ENCODE measurements around the gene RGS5. TPM values are rescaled to one million over a fixed set of nuclear protein-coding genes. Genes with fewer than 3 reads are reported as not detected.

The RGS5 gene
- total and polyA plus RNA-seq, 2 experiments from 2014 or later: 23.4 to 48.3 TPM

- TF ChIP-seq, protein P1, sequence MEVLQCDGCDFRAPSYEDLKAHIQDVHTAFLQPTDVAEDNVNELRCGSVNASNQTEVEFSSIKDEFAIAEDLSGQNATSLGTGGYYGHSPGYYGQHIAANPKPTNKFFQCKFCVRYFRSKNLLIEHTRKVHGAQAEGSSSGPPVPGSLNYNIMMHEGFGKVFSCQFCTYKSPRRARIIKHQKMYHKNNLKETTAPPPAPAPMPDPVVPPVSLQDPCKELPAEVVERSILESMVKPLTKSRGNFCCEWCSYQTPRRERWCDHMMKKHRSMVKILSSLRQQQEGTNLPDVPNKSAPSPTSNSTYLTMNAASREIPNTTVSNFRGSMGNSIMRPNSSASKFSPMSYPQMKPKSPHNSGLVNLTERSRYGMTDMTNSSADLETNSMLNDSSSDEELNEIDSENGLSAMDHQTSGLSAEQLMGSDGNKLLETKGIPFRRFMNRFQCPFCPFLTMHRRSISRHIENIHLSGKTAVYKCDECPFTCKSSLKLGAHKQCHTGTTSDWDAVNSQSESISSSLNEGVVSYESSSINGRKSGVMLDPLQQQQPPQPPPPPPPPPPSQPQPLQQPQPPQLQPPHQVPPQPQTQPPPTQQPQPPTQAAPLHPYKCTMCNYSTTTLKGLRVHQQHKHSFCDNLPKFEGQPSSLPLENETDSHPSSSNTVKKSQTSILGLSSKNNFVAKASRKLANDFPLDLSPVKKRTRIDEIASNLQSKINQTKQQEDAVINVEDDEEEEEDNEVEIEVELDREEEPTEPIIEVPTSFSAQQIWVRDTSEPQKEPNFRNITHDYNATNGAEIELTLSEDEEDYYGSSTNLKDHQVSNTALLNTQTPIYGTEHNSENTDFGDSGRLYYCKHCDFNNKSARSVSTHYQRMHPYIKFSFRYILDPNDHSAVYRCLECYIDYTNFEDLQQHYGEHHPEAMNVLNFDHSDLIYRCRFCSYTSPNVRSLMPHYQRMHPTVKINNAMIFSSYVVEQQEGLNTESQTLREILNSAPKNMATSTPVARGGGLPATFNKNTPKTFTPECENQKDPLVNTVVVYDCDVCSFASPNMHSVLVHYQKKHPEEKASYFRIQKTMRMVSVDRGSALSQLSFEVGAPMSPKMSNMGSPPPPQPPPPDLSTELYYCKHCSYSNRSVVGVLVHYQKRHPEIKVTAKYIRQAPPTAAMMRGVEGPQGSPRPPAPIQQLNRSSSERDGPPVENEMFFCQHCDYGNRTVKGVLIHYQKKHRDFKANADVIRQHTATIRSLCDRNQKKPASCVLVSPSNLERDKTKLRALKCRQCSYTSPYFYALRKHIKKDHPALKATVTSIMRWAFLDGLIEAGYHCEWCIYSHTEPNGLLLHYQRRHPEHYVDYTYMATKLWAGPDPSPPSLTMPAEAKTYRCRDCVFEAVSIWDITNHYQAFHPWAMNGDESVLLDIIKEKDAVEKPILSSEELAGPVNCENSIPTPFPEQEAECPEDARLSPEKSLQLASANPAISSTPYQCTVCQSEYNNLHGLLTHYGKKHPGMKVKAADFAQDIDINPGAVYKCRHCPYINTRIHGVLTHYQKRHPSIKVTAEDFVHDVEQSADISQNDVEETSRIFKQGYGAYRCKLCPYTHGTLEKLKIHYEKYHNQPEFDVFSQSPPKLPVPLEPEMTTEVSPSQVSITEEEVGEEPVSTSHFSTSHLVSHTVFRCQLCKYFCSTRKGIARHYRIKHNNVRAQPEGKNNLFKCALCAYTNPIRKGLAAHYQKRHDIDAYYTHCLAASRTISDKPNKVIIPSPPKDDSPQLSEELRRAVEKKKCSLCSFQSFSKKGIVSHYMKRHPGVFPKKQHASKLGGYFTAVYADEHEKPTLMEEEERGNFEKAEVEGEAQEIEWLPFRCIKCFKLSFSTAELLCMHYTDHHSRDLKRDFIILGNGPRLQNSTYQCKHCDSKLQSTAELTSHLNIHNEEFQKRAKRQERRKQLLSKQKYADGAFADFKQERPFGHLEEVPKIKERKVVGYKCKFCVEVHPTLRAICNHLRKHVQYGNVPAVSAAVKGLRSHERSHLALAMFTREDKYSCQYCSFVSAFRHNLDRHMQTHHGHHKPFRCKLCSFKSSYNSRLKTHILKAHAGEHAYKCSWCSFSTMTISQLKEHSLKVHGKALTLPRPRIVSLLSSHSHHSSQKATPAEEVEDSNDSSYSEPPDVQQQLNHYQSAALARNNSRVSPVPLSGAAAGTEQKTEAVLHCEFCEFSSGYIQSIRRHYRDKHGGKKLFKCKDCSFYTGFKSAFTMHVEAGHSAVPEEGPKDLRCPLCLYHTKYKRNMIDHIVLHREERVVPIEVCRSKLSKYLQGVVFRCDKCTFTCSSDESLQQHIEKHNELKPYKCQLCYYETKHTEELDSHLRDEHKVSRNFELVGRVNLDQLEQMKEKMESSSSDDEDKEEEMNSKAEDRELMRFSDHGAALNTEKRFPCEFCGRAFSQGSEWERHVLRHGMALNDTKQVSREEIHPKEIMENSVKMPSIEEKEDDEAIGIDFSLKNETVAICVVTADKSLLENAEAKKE (CRISPR knock-in tag; IDR thresholded peaks at IDR 0.05): no peak
Observed at GRCh38 chr1:163162381-163162914, 40.3 kb downstream of the RGS5 start (continued).

DNA sequence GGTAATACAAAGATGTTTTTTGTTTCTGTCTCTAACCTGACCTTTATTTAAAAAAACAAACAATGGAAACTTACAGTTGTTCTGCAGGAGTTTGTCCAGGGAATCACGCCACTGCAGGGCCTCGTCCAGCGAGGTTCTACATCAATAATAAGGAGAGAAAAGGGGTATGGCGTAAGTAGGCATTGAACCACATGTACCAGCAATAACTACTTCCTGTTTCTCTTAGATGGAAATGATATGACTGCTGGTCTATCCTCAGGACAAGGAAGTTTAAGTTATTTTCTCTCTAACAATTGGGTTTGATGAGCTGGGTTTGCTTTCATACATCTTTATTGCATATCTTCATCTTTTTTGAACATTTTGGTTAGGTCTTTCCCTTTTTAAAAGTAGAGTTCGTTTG lies 40.9 kb downstream of the RGS5 start:
- Histone ChIP-seq H3K4me3 (no peak overlapping the region), H3K9me2 (ENCODE audit: insufficient read depth) (peaks cover 6% of the 10 kb centered on the region; the same call in 1 of the 2 replicates), H3K36me3 (ENCODE audit: insufficient read depth) (no peaks in the 10 kb centered on the region), H3K4me2 (no peak overlapping the region), H3K79me2 (replicated peaks; ENCODE audit: insufficient read depth) (no peaks in the 10 kb centered on the region), H3F3A (replicated peaks; ENCODE audit: low read depth) (no peaks in the 10 kb centered on the region), H3K27me3 (ENCODE audit: insufficient read depth) (no peaks in the 10 kb centered on the region), H3K4me1 (ENCODE audit: insufficient read depth) (peaks cover 7% of the 10 kb centered on the region), H3K27ac (ENCODE audit: low read depth) (no peak overlapping the region), H4K20me1 (replicated peaks; ENCODE audit: insufficient read depth) (no peaks in the 10 kb centered on the region), H2AFZ (no peak overlapping the region)
- Mint-ChIP-seq H3K4me1 (peaks cover 18% of the 10 kb centered on the region), H3K36me3 (ENCODE audit: low read depth) (peaks cover 30% of the 10 kb centered on the region), H3K4me3 (no peak overlapping the region), H3K9me3 (peaks cover 15% of the 10 kb centered on the region), H3K27ac (no peak overlapping the region), H3K27me3 (ENCODE audit: insufficient read depth, low read depth, poor library complexity) (peaks cover 3% of the 10 kb centered on the region)
- ATAC-seq: no peak
- no peak for DNase-seq (ENCODE audit: low spot score)
- TF ChIP-seq REST (IDR thresholded peaks at IDR 0.05; ENCODE audit: unreplicated experiment): no peak
- no peak for TF ChIP-seq CREB1 (CRISPR knock-in tag; IDR thresholded peaks at IDR 0.05; ENCODE audit: low read depth)
- TF ChIP-seq POLR2AphosphoS5 (IDR thresholded peaks at IDR 0.05; ENCODE audit: low read depth): no peak
- no peak for TF ChIP-seq ZNF114 (CRISPR knock-in tag; IDR thresholded peaks at IDR 0.05)
- TF ChIP-seq CTCF (conservative IDR thresholded peaks at IDR 0.05; ENCODE audit: low read depth in 2 of 2): no peak
- TF ChIP-seq EZH2phosphoT487 (IDR thresholded peaks at IDR 0.05; ENCODE audit: unreplicated experiment): no peak
- no peak for TF ChIP-seq JUNB (IDR thresholded peaks at IDR 0.05; ENCODE audit: unreplicated experiment)
- no peak for TF ChIP-seq NANOG (IDR thresholded peaks at IDR 0.05; ENCODE audit: borderline replicate concordance)
- no peak for TF ChIP-seq EZH2 (IDR thresholded peaks at IDR 0.05; ENCODE audit: low read depth, unreplicated experiment)
- no peak for TF ChIP-seq STAT1 (IDR thresholded peaks at IDR 0.05; ENCODE audit: unreplicated experiment)
- no peak for TF ChIP-seq ETS1 (IDR thresholded peaks at IDR 0.05)
